H1 (cell line): Measurements from ENCODE around the gene LRRC15. TPM values are rescaled to one million over a fixed set of nuclear protein-coding genes. Genes with fewer than 3 reads are reported as not detected.

Experiments used
- ASH2L ChIP-seq: fragments of 200-600, 300-600 bp; sonication (generic); IDR thresholded peaks from one replicate; pipeline ENCODE4 v1.7.1; 2017; ENCODE audit warnings: low read length
- RFX5 ChIP-seq: IDR thresholded peaks from 2 replicates; pipeline ENCODE4 v1.6.1; 2011; ENCODE audit warnings: low read depth, low read length, improper control_type of control experiment, borderline replicate concordance
- polyA plus RNA-seq, 7 experiments: library from polyadenylated mRNA; depleted of rRNA in 3 of 7; stranded (reverse) in 5 of 7; unstranded in 2 of 7; fragments of >200 nt in 5 of 7; fragments of 200-250 nt in 2 of 7; gene quantifications; 1 replicate in 5 of 7; 2 replicates in 1 of 7; 4 replicates in 1 of 7; pipeline versions ENCODE4 v1.2.1 to v1.2.3, GENCODE V29; 2011 to 2013; ENCODE audit warnings: missing spikeins in 2 of 7, mixed read lengths in 2 of 7
- total RNA-seq: library from RNA; stranded (reverse); fragmentation: NEBNext Ultra II Directional; extraction: Animal tissue kit (Norgen Biotek cat#: 25700); gene quantifications from 2 replicates; pipeline ENCODE4 v1.2.1, GENCODE V29; 2021

Gene LRRC15
- total and polyA plus RNA-seq, 2 of the 8 experiments (the other 6 are each of a cell fraction or from before 2014, with no cell fraction given) = 0.15 to 0.37 TPM

GRCh38 chr3:194386066-194386465 is 16.5 kb upstream of the LRRC15 start (continued):
- TF ChIP-seq RFX5 (no peak), ASH2L (no peak)
